Measurements from ENCODE around the gene LRCH2. TPM values are rescaled to one million over a fixed set of nuclear protein-coding genes. Genes with fewer than 3 reads are reported as not detected.
A peak's percentile ranks its signal among the peaks of the same experiment; 100 is the strongest.

The LRCH2 gene
- total RNA-seq = 4.5 and 9.2 TPM in 2 replicates

GRCh38 chrX:115233497-115234455 lies at the start of gene LRCH2:
TSS of gene LRCH2 (minus strand) at chrX:115234096. CDS start at chrX:115234041, 55 bp downstream.

GRCh38 chrX:115189110-115189509 lies 44.8 kb downstream of the LRCH2 start, which contains the start of gene RBMXL3:
TSS of gene RBMXL3 (plus strand) at chrX:115189410. CDS start at chrX:115189442, 32 bp downstream.

Small RNA genes within 50 kb of the gene (small RNA-seq; reads per million reads assigned to genes)
- gene RF00019 = not detected
- gene SNORA35B = 12.3 reads per million, percentile 93 among the genes with 10 or more reads in this experiment

Other genes with a start within 250 kb of the LRCH2 start
- 0.53 and 8.9 TPM in 2 replicates for gene IL13RA2, start 216.5 kb downstream of the LRCH2 start, total RNA-seq
- gene RBMXL3, start 44.7 kb downstream of the LRCH2 start, total RNA-seq = not detected in 2 replicates
- not detected in 2 replicates for gene LUZP4, start 55.6 kb upstream of the LRCH2 start, total RNA-seq

Measured in thoracic aorta endothelial cell (primary cell).